Fibroblast of upper back skin (primary cell): ENCODE results near the gene MBOAT7.

ENCODE experiments used
- DNase-seq: peaks from one replicate; pipeline ENCODE4 v3.0.0-alpha.2; 2013

The MBOAT7 gene

GRCh38 chr19:54137699-54138488 is 51.5 kb downstream of the MBOAT7 start, which contains the start of gene CNOT3:
CNOT3 (plus strand) TSS chr19:54137762; CDS start chr19:54142979, 5,217 bp downstream.
- DNase-seq = no peak

DNA sequence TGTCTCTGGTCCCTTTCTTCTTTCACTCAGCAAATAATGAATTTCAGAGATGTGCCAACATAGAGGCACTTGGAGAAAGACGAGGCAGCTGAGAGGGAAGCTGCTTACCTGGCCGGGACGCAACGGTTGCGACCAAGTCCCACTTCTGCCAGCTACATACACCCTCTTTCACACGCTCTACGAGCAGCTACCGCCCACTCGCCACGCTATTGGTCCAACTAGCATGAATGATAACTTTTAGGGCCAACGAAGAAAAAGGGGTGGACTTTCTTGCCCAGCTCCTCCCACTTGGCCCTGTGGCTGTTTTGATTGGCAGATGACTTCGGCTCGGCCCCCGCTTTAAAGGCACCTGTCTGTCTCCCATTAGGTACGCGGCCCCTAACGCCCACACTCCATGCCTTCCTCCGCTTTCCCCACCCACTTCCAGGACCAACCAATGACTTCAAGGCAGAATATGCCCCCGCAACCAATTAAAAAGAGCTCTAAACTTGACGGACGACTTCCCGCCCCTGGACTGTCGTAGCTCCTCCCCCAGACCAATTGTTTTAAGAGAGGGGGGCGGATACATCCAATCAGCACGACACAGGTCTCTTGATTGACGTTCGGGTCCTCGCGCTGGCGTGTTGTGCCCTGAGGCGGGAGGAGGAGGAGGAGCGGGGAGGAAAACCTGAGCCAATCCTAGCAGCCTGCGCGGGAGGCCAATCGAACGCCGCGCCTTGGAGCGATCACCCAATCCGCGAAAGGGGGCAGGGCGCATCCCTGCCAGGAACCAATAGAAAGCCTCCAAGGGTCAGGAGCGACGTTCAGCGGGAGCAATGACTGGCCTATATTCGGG is 52.3 kb downstream of the MBOAT7 start:
- peak; percentile 100 for DNase-seq

- no peak for DNase-seq
Measured at GRCh38 chr19:54136086-54136863, 53.1 kb downstream of the MBOAT7 start.

DNA sequence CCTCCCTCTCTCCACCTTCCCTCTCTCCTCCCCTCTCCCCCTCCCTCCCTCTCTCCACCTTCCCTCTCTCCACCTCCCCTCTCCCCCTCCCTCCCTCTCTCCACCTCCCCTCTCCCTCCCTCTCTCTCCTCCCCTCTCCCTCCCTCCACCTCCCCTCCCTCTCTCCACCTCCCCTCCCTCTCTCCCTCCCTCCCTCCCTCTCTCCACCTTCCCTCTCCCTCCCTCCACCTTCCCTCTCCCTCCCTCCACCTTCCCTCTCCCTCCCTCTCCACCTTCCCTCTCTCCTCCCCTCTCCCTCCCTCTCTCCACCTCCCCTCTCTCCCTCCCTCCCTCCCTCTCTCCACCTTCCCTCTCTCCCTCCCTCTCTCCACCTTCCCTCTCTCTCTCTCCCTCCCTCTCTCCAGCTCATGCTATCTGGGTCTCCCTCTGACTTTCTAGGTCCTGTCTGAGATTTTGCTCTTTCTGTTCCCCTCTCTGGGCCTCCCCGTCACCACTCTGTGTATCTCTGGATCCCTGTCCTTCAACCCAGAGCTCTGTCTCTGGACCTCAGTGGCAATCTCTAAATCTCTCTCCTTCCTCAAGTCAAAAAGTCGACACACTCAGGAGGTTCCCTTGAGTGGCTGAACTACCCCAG is 55.3 kb downstream of the MBOAT7 start:
- no peak for DNase-seq

- peak; percentile 45 for DNase-seq
Measured at GRCh38 chr19:54133312-54133956, 55.9 kb downstream of the MBOAT7 start.

GRCh38 chr19:54129617-54129996 is 59.8 kb downstream of the MBOAT7 start:
- no peak for DNase-seq

- DNase-seq = no peak
Measured at GRCh38 chr19:54128796-54129616, 60.4 kb downstream of the MBOAT7 start.

GRCh38 chr19:54128441-54128725 is 61.0 kb downstream of the MBOAT7 start:
- no peak for DNase-seq

GRCh38 chr19:54127688-54128440 is 61.5 kb downstream of the MBOAT7 start:
- no peak for DNase-seq

GRCh38 chr19:54125713-54126112 is 63.7 kb downstream of the MBOAT7 start:
- DNase-seq = no peak

GRCh38 chr19:54124393-54124792 is 65.0 kb downstream of the MBOAT7 start:
- no peak for DNase-seq

- no peak for DNase-seq
Measured at GRCh38 chr19:54123682-54124081, 65.7 kb downstream of the MBOAT7 start.
